SIG-M5 treated with dmso at 0.1 percent for 504 hours (cell line): ENCODE data around the gene MEGF11.

Experiments
- DNase-seq: peaks from one replicate; lab custom pipeline; 2025; ENCODE audit not compliant: unreplicated experiment; lab: John Stamatoyannopoulos, UW

The MEGF11 gene

DNA sequence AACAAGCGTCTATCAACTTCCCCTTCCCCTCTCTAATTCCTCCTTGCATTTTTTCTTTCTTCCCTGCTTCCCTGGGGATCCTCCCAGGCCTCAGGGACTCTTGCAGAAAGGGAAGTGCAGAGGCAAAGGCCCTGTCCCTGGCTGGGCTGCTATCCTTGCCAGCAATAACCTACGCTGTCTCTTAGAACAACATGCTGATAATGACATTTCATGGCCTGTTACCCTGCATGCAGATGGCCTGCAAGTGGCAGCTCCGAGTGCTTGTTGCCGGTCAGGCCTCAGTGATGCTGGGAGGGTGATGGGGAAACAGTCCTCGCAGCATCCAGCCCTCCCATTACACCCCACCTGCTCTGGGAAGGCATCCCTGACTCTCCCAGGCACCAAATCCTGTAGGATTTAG is 216.7 kb downstream of the MEGF11 start:
- no peak for DNase-seq

- no peak for DNase-seq
Observed at GRCh38 chr15:66035901-66036300, 217.6 kb downstream of the MEGF11 start.

DNA sequence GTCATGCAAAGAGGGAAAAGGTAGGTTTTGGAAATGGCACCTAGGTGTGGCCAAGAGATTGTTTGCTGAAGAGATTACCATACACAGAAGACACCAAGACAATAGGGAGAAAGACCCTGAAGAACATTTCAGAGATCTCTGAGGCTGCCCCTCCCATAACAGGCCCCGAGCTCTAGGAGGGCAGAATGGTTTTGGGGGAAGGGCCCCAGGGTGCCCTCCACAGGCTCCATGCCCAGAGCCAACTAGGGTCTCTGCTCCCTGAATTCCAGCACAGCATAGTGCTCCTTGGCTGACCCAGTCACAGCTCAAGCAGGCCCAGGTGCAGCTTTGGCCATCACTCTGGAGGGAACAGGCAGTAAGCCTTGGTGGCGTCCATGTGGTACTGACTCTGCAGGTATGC is 220.4 kb downstream of the MEGF11 start:
- DNase-seq: no peak

DNA sequence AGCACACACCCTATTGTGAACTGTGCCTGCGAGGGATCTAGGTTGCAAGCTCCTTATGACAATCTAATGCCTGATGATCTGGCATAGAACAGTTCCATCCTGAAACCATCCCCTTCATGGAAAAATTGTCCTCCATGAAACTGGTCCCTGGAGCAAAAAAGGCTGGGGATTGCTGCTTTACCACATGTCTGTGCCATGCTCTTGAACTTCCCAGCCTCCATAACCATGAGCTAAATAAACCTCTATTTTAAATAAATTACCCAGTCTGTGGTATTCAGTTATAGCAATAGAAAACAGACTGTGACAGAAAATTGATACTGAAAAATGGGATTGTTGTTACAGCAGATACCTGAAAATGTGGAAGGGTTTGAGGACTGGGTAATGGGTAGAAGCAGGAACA is 221.5 kb downstream of the MEGF11 start:
- DNase-seq: no peak

DNA sequence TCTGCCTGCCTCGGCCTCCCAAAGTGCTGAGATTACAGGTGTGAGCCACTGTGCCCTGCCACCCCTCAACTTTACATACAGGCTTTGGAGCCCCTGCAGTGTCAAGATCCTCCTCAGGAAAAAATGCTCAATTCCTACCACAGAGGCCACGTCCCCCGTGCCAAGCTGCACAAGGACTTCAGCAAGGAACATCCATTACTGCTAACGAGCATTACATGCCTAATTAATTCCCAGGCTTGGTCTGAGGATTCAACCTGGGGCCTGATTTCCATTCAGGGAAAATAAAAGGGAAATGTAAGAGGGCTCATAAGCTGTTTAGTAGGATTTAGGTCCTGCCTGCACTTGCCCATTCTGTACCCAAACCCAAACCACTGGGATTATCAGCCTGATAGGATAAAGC is 222.9 kb downstream of the MEGF11 start:
- DNase-seq: no peak

- DNase-seq: no peak
Observed at GRCh38 chr15:66029650-66030049, 223.9 kb downstream of the MEGF11 start.

GRCh38 chr15:66027268-66027805 is 226.2 kb downstream of the MEGF11 start:
- DNase-seq: no peak

- no peak for DNase-seq
Observed at GRCh38 chr15:66025972-66026371, 227.6 kb downstream of the MEGF11 start.

DNA sequence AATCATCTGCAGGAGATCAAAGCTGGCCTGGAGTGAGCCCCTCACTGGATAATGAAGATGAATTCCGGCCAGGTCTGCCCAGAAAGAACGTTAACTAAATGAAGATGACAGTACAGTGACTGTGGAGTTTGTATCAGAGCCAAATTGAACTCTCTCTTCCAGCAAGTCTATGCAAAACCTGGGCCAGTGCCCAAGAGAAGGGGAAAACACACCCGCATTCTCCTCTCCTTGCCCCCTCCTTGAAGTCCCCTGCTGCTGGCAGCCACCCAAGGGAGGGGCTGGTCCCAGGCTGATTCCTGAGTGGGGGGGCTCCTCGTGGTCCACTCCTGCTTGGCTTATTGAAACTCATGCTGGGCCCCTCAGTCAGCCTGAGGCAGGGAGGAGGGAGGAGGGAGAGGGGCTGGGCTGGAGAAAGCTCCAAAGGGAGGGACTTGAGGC is 228.5 kb downstream of the MEGF11 start:
- DNase-seq: no peak

DNA sequence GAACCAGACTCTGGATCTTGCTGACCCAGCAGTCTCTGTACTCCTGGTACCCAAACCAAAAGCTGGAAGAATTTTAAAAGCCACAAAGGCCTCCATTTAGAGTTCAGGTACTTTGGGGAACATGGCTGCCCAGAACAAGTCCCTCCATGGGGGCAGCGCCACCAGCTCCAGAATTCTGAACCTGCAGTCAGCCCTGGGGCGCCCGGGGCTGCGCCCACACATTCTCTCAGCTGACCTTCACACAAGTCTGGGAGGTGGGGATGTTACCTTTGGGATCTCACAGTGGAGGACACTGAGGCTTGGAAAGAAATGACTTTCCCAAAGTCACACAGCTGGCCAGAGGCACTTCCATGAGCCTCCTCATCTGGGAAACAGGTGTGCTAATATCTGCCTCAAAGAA is 229.4 kb downstream of the MEGF11 start:
- DNase-seq: no peak

- no peak for DNase-seq
Observed at GRCh38 chr15:66023311-66023972, 230.1 kb downstream of the MEGF11 start.

DNA sequence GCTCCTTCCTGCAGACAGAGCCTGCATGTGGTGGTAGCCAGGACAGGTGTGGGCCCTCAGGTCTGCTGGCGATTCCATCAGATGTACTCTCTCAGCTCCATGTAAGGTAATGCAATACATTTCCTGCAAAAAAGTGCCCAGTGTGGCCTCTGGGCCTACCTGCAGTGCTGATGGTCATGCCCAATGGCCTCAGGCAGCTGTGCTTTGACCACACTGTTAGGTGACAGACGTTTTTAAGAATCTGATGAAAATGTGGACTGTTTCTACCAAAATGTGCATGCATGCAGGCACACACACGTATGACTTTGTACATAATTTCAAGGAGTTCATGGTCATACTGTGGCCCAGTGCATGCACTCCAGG is 231.4 kb downstream of the MEGF11 start:
- DNase-seq: no peak

DNA sequence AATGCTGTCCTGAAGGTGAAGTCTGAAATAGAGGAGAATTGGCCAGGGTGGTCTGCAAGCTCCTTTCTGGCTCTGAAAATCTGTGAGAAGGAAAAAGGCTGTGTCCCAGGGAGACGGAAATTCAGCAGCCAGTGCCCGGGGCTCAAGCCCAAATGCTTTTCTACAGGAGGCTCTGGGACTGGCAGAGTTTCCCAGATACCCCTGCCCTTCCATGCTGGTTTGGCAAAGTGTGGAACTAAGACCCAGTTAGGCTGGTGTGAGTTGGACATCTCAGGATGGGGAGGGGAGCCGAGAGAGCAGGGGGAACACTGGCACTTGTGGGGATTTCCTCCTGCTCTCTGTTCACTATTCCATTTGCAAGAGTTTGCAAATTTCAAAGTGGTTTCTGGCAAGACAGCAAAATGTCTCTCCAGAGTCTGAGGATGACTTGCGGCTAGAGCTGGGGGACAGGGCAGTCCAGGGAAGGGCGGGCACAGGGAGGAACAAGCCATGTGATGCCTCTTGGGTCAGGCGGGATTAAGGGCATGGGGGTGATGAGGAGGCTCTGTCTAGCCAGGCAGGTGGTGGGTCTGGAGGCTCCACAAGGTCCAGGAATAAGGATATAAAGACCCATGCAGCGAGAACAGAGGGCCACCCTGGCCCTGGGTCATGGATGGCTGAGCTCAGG is 231.9 kb downstream of the MEGF11 start:
- no peak for DNase-seq

- DNase-seq: no peak
Observed at GRCh38 chr15:66019826-66020398, 233.6 kb downstream of the MEGF11 start.

DNA sequence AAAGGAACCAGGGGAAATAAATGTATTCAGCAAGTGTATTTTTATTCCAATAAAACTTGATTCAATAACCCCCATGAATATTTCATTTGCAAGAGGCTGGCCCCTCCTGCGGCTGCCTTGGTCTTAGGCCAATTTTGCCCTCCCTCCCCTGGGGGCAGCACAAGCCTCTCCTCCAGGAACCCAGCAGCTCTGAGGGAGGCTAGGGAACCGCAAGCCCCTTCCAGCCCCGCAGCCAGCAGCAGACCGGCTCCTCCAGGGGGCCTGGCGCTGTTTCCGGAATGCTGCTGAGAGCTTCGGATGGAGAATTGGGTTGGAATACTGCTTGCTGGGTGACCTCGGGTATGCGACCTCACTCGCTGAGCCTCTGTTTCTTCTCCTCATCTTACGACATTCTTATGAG is 234.2 kb downstream of the MEGF11 start:
- no peak for DNase-seq

GRCh38 chr15:66018488-66018797 is 235.1 kb downstream of the MEGF11 start:
- no peak for DNase-seq

GRCh38 chr15:66017792-66018487 is 235.6 kb downstream of the MEGF11 start:
- no peak for DNase-seq

DNA sequence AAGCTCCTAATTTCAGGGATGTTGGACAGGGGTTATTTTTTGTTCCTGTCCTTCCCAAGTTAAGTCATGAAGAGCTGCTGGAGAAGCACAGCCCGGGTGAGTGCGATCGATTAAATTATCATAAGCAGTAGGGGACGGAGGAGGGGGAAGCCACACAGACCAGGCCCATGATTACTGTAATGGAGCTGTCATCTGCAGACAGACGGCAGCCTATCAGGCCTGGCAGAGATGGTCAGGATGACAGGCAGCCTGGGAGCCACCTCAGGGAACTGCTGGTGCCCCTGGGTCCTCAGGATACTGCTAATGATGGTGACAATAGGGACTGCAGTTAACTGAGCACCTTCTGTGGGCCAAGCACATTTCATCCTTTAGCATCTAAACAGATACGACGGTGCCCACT is 236.6 kb downstream of the MEGF11 start:
- DNase-seq: no peak

DNA sequence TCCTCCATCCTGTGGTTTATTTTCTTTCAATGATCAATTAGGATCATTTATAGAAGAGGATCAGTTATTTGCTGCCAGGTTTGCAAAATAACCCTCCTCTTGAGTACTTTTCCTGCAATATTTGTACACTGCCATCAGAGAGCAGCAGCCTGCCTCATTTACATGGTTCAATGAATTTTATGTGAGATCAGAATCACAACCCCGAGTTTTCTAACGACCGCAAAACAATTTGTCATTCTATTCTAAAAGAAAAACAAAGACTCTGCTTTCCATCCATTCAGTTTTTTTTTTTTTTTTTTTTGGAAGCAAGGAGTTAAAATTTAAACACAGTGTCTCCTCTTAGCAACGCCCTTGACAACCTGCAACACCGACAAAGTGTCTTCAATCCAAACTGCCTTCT is 237.4 kb downstream of the MEGF11 start:
- DNase-seq: no peak

DNA sequence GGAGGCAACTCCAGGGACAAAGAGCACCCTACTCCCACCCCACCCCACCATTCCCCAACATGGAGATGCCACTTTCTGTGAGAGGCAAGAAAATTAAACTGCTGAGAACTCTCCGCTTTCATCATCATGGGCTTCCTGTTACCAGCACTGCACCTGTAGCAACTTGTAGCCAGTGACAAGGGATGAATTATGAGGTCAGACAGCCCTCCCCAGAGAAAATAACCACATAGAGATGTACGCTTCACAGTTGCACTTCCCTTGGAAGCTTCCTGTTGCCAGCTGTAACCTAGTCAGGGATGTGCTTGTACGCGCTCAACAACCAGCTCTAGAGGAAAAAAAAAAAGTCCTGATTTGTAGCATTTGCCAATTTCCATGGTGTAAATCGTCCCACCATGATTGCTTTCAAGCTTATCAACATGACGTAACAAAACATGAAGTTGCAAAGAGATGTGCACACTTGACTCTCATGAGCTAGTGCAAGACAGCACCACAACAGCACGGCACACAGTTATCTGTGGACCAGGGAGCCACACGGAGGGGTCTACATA is 238.8 kb downstream of the MEGF11 start:
- no peak for DNase-seq

DNA sequence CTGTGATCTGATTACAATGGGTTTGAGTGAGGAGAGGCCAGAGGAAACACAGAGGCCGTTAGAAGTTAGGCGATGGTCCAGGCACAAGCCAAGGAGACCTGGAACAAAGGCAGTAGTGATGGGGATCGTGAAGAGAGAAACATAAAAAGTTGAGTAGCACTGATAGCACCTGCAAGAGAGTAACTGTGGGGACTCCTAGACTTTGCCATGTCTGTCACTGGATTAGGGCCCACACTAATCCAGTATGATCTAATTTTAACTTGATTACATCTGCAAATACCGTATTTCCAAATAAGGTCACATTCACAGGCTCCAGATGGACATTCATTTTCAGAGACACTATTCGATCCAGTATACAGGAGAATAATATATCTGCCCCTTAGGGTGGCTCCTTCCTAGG is 239.5 kb downstream of the MEGF11 start:
- DNase-seq: no peak
